SK-N-SH treated with all-trans-retinoic acid at 6 μM for 48 hours (cell line): ENCODE measurements around the gene DDX39A.

Experiments used
- ZFP3 ChIP-seq: fragments of 250-450 bp; sonication (Bioruptor Pico); IDR thresholded peaks from 2 replicates; pipeline ENCODE4 v1.5.0; 2020; ENCODE audit warnings: mild to moderate bottlenecking, moderate library complexity
- ZFP30 ChIP-seq: fragments of 450-650 bp; formaldehyde crosslinking; IDR thresholded peaks from 2 replicates; pipeline ENCODE4 v1.5.0; 2022; ENCODE audit warnings: mild to moderate bottlenecking, moderate library complexity
- TF ChIP-seq, protein P1 (sequence below): fragments of 250-450 bp; sonication (Bioruptor Pico); IDR thresholded peaks from 2 replicates; pipeline ENCODE4 v1.8.0; 2020; ENCODE audit warnings: mild to moderate bottlenecking, moderate library complexity, borderline replicate concordance

DNA sequence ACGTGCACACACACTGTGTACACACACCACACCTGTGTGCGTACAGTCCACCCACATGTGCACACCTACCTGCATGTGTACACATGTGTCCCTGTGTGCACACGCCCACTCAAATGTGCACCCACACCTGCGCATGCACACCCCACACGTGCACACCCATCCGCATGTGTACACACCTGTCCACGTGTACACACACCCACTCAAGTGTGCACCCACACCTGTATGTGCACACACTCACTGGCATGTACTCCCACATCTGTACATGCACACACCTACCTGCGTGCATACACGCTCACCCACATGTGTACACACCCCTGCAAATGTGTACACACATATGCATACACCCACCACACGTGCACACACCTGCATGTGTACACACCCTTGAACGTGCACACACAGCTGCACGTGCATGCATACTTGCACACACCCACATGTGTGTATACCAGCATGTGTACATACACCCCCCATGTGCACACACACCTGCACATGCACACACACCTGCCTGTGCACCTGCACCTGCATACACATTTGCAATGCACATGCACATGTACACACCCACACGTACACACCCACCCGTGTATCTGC is 24.6 kb upstream of the DDX39A start:
- TF ChIP-seq ZFP30 (CRISPR knock-in tag) (no peak), ZFP3 (CRISPR knock-in tag) (no peak)
- TF ChIP-seq, protein P1, sequence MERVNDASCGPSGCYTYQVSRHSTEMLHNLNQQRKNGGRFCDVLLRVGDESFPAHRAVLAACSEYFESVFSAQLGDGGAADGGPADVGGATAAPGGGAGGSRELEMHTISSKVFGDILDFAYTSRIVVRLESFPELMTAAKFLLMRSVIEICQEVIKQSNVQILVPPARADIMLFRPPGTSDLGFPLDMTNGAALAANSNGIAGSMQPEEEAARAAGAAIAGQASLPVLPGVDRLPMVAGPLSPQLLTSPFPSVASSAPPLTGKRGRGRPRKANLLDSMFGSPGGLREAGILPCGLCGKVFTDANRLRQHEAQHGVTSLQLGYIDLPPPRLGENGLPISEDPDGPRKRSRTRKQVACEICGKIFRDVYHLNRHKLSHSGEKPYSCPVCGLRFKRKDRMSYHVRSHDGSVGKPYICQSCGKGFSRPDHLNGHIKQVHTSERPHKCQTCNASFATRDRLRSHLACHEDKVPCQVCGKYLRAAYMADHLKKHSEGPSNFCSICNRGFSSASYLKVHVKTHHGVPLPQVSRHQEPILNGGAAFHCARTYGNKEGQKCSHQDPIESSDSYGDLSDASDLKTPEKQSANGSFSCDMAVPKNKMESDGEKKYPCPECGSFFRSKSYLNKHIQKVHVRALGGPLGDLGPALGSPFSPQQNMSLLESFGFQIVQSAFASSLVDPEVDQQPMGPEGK (CRISPR knock-in tag) = no peak
